GM19463 (cell line): Measurements from ENCODE around the gene ITPK1.

Source experiments
- ATAC-seq: cut with Tn5 transposase; IDR thresholded peaks from one replicate; pipeline ENCODE4 v1.9.1; 2021; ENCODE audit warnings: mild to moderate bottlenecking, moderate library complexity; ENCODE audit not compliant: unreplicated experiment

ITPK1 gene

GRCh38 chr14:92997343-92998061 is 118.2 kb downstream of the ITPK1 start:
- no peak for ATAC-seq

DNA sequence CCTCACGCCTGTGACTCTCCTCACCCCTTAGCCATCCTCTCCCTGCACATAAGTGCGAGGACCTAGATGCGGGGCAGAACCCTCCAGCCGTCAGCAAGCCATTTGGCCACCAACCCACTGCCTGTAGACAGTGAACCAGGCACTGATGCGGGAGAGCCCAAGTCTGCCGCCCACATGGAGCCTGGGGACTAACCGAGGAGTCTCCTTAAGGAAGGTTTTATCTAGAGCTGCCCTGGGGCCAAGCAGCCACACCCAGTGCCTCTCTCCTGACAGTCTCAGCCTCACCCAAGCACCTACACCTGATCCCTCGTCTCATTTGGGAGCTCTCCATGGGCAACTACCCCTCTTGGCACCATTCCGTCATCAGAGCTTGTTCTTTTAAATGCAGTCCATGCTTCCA is 120.1 kb downstream of the ITPK1 start:
- ATAC-seq: no peak

DNA sequence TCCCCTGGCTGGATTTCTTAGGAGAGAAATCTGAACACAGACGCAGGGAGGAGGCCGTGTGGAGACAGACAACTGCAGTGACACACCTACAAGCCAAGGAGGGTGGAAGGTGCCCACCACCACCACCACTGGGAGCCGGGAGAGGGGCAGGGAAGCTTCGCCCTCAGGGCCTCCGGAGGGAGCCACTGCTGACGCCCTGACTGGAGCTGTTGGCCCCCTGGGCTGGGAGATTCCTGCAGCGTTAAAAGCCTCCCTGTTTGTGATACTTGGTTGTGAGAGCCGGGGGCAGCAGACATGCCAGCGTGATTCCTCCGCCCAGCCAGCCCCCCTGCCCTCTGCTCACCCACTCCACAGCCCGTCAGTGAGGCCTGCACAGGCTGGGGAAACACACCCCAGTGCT is 120.8 kb downstream of the ITPK1 start:
- no peak for ATAC-seq

DNA sequence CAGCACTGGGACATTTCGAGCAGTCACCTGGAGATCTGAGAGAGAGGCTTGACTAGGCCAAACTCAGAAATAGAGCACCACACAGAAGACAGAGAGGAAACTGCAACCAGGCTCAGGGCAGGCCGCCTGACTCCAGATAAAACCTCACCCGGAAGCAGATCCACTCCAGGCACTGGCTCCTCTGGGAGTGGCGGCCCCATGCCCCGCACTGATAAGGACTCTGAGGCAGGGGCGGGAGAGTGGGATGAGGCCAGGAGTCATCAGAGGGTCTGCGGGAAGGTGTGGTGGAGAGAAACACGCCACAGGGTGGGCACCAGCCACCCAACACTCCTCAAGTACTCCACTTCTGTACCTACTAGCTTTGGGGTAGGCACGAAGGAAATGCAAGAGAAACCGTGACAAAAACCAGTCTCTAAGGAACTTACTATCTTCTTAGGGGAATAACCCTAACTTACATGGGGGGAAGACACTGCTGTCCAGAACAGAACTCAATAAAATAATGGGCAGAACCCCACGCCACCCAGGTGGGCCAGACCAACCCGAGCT is 121.5 kb downstream of the ITPK1 start:
- no peak for ATAC-seq

- ATAC-seq: no peak
These were observed 122.4 kb downstream of the ITPK1 start for GRCh38 chr14:92993302-92993701.

DNA sequence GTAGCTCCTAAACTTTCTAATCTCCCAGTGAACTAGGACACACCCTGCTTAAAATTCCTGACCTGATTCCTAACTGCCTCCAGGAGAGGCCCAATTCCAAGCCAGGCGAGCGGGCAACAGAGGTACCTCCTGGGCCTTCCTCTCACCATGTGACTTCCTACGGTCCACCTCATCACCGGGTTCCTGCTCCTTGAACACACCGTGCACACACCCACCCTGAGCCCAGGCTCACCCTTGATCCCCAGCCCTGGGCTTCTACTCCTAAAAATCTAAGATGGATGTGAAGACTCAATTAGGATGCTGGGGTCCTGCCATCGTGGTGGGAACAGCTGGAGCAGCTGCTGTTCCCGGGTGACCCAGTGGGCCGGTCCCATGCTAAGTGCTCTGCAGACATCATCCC is 124.2 kb downstream of the ITPK1 start:
- ATAC-seq: no peak

DNA sequence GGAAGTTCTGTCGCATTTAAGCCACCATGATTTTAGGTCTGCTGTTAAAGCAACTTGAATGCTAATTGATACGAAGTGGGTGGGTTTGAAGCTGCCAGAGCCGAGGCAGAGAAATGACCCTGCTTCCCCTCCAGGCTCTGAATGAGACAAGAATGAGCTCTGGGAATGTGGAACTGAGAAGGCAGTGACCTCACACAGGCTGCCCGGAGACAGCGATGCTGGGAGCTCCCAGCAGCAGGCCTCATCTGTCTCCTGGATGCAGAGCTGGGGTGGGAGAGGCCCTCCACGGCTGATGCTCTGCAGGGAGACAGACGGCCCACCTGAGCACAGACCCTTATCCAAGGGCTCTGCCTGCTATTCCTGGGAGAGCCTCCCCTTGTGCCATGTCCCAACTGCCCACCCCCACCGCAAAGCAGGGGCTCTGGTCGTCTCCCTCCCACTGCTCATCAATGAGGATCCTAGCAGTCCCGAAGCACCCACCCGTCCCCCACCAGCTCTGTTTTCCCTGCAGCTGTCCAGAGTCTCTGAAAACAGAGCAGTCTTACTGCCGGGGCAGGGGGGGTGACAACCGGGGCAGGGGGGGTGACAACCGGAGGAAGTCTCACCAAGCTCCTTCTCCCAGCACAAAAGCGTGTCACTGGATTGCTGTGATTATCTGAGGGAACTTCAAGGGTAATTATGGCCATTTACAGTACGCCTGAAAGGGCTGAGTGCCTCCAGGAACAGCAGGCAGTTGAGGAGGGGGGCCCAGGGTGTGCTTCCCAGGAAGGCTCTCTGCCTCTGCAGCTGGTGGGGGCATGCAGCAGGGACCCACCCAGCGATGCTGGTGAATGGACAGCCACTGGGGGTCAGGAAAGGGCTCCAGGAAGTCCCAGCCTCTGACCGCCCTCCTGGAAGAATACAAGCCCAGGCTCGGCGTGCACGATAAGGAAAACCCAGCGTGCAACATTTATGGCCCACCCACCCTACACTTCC is 125.0 kb downstream of the ITPK1 start:
- no peak for ATAC-seq

GRCh38 chr14:92988786-92989755 is 126.7 kb downstream of the ITPK1 start:
- no peak for ATAC-seq

DNA sequence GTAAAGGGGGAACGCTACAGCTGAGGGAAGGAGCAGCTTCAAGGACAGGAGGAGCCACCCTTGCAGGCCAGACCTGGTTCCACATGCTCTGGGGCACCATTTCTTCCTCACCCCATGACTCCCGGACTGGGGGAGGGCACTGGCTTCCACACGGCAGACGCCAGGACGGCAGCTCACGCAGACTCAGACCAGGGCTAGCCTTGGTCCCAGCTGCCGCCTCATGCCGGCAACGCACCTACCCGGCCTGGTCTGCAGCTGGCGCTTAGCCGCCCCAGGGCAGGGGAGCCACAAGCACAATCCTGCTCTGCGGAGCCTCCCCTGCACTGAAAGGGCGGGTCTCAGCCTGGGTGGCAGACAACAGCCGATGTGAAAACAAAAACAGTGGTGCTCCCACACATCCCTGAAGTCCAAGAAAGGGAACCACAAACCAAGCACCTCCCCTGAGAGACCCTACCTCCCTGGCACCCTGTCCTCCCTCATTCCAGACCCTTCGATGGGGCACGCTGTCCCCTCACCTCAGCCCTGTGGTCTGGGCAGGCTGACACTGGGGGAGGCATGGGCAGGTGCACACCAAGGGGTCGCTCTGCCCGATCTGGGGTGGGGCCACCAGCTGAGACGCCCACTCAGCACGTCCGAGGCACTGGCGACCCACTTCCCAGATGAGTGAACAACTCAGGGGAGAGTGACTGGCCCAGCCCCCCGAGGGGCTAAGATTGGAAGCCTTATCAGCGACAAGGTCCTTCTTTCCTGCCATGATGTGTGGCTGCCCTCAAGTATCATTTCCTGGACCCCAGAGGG is 127.8 kb downstream of the ITPK1 start:
- ATAC-seq: no peak

DNA sequence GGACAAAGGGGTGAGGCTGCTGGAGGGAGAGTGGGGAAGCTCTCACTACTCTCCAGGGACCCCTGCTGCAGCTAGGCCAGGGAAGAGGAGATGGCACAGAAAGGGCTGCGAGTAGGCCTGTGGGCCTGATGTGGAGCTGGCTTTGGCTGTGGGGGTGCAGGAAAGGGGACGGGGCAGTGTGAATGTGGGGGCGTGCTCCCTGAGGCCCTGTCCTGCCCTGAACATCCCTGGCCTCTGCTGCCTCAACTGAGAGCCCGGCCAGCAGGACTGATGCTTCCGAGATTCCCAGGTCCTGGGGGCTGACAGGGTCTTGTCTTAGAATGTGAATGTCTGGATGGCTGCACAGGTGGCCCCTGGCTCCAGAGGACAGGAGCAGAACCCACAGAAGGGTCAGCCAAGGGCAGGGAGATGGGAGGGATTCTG is 128.6 kb downstream of the ITPK1 start:
- no peak for ATAC-seq

DNA sequence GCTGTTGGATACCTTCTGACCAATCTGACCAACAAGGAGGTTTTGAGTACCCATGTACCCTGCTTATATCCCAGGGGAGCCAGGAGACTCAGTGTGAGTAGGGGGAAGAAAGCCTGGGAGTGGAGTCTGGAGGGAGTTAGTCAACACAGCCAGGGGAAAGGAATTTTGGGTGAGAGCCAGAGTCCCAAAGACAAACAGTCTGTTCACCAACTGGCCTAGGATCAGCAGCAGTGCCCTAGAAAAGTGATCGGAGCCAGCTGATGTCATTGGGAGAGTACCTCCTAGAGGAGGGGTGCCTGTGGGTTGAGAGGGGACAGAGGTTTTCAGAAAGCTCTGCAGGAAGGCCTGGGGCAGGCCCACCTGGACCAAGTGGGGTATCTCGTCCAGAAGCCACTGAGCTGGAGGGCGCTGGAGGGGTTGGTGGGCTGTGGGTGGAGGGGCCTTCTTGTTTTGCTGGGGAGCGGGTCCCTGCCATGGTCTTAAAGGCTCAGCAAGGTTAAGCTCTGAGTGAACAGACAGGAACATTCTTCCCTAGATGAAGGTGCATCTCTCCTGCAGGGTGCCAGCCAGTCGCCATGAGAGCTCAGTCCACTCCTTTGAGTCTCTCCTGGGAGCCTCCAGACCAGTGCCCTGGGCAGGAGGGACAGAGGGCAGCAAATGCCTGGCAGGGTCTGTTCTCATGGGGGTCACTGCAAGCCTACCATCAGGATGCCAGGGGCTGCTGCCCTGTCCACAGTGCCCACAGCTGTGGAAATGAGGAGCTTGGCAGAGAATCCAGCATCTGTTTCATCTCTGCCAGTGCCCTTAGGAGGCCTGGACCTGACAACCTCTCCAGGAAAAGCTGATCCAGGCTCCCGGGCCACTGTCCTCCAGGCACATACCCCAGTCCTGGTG is 129.2 kb downstream of the ITPK1 start:
- no peak for ATAC-seq

DNA sequence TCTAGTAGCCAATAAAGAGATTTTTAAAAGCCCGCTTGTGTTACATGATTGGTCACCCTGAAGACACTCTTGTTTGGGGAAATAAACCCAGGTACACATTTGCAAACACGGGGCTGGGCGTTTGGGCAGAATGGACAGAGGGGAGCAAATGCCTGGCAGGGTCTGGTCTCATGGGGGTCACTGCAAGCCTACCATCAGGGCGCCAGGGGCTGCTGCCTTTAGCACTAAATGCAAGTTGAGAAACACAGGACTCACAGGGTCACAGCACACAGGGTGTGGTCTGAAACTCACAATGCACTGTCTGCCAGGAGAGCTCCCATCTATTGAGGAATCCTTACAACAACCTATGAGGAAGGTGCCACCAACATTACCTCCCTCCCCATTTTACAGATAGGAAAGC is 130.2 kb downstream of the ITPK1 start:
- ATAC-seq: no peak

DNA sequence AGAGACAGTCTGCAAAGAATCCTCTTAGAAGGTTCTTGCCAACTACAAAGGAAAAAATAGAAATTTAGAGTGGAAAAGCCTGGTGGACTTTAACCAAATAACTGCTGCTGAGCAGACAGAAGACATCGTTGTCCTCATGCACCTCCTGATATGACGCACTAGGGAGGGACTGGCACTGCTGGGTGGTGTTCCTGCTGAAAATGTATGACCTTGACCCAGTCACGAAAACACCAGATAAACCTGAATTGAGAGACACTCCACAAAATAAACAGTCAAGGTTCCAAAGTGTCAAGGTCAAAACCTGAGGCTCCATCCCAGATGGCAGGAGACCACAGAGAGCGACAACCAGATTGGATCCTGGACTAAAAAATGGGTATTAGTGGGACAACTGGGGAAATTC is 130.8 kb downstream of the ITPK1 start:
- no peak for ATAC-seq

- no peak for ATAC-seq
These were observed 131.5 kb downstream of the ITPK1 start for GRCh38 chr14:92984082-92984788.

DNA sequence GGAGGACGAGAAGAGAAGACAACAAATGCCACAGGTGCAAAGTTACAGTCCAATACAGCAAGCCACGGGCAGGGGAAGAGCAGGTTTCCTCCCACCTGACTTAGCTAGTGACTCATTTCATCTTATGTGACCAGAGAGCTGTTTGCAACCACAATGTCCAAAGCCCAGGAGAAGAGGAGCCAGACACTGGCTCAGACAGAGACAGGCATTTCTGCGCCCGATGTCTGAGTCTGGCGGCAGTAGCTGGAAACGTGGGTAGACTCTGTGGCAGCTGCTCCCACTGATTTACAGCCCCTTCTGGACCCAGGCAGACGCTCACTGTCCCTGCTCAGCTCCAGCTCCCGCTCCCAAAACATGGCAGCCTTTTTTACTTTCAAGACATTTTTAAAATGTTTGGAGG is 132.8 kb downstream of the ITPK1 start:
- ATAC-seq: no peak

DNA sequence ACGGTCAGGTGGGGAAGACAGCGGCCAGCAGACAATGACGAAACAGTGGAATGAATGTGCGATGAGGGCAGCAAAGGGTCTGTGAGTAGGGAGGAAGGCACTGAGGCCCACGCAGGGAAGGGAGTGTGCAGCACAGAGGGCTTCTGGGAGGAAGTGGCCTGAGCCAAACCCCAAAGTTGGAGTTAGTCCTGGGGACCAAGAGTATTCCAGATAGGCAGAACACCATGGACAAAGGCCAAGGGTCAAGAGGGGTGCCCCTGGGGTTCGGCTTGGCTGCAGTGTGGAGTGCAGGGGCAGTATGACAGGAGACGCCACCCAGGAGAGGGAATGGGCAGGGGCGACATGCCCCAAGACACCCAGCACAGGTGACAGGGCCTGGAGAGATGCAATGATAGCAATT is 134.0 kb downstream of the ITPK1 start:
- ATAC-seq: no peak

DNA sequence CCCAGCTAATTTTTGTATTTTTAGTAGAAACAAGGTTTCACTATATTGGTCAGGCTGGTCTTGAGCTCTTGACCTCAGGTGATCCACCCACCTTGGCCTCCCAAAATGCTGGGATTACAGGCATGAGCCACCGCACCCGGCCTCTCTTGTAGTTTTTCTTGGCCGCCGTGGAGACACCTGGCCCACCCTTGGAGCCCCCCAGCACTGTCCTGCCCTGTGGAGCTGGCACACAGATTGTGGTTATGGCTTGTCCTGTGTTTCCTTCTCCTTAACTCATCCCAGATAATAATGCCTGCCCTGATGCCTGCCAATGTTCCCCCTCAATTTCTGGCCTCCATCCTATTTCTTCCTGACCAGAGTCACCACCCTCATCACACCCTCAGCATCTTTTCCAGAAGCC is 134.9 kb downstream of the ITPK1 start:
- ATAC-seq: no peak
